D721Med (cell line): ENCODE measurements around the gene WIZ.
"Not testable (repeated sequence)": the region's sequence is repeated elsewhere in the genome, so short reads cannot be mapped to it uniquely, and the experiment has no call there.

Experiments used
- DNase-seq: peaks from one replicate; pipeline ENCODE4 v3.0.0; 2011; ENCODE audit warnings: low spot score; ENCODE audit not compliant: insufficient read length
- FAIRE-seq: peaks from 2 replicates; lab custom pipeline; 2011; peaks lifted over from hg19 to GRCh38; lab: Jason Lieb, UNC
- TF ChIP-seq, protein P1 (sequence below): IDR thresholded peaks from 2 replicates; pipeline ENCODE4 v1.5.1; 2012; ENCODE audit warnings: mild to moderate bottlenecking, control low read depth; ENCODE audit not compliant: insufficient read depth; ENCODE audit errors: missing control alignments

Gene WIZ

DNA sequence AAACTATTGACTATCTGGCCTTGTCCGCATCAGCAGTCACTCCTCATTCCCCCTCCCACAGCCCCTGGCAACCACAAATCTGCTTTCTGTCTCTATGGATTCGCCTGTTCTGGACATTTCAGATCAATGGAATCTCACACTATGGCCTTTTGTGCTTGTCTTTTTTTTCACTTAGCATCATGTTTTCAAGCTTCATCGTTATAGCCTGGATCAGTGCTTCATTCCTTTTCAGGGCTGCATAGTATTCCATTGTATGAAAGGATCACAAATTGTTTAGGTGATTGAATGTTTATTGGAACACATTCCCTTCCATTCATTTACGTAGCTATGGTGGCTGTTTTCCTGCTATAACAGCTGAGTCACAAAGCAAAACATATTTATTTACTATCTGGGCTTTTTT, 37.3 kb upstream of the WIZ start:
- DNase-seq (no peak), FAIRE-seq (no peak)
- TF ChIP-seq, protein P1, sequence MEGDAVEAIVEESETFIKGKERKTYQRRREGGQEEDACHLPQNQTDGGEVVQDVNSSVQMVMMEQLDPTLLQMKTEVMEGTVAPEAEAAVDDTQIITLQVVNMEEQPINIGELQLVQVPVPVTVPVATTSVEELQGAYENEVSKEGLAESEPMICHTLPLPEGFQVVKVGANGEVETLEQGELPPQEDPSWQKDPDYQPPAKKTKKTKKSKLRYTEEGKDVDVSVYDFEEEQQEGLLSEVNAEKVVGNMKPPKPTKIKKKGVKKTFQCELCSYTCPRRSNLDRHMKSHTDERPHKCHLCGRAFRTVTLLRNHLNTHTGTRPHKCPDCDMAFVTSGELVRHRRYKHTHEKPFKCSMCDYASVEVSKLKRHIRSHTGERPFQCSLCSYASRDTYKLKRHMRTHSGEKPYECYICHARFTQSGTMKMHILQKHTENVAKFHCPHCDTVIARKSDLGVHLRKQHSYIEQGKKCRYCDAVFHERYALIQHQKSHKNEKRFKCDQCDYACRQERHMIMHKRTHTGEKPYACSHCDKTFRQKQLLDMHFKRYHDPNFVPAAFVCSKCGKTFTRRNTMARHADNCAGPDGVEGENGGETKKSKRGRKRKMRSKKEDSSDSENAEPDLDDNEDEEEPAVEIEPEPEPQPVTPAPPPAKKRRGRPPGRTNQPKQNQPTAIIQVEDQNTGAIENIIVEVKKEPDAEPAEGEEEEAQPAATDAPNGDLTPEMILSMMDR, result no peak

DNA sequence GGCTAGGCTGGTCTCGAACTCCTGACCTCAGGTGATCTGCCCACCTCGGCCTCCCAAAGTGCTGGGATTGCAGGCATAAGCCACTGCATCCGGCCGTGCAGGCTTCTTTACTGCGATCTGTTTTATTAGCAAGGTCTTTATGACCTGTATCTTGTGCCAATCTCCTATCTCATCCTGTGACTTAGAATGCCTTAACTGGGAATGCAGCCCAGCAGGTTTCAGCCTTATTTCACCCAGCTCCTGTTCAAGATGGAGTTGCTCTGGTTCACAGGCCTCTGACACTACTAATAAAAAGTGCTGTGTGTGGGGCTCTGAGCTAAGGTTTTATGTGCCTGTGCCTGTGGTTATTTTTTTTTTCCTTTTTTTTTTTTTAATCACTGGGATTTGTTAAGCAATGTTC, 36.0 kb upstream of the WIZ start:
- FAIRE-seq, result not testable (repeated sequence)

DNA sequence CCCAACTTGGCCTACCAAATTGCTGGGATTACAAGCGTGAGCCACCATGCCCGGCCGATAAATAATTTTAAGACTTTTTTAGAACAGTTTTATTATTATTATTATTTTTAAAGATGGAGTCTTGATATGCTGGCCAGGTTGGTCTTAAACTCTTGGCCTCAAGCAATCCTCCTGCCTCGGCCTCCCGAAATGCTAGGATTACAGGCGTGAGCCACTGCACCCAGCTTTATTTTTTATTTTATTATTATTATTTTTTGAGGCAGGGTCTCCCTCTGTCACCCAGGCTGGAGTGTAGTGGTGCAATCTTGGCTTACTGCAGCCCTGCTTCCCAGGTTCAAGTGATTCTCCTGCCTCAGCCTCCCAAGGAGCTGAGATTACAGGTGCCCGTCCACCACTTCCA, 31.2 kb upstream of the WIZ start:
- not testable (repeated sequence) for DNase-seq, FAIRE-seq

More for the DNA sequence above, 36.0 kb upstream of the WIZ start:
- not testable (repeated sequence) for DNase-seq

DNA sequence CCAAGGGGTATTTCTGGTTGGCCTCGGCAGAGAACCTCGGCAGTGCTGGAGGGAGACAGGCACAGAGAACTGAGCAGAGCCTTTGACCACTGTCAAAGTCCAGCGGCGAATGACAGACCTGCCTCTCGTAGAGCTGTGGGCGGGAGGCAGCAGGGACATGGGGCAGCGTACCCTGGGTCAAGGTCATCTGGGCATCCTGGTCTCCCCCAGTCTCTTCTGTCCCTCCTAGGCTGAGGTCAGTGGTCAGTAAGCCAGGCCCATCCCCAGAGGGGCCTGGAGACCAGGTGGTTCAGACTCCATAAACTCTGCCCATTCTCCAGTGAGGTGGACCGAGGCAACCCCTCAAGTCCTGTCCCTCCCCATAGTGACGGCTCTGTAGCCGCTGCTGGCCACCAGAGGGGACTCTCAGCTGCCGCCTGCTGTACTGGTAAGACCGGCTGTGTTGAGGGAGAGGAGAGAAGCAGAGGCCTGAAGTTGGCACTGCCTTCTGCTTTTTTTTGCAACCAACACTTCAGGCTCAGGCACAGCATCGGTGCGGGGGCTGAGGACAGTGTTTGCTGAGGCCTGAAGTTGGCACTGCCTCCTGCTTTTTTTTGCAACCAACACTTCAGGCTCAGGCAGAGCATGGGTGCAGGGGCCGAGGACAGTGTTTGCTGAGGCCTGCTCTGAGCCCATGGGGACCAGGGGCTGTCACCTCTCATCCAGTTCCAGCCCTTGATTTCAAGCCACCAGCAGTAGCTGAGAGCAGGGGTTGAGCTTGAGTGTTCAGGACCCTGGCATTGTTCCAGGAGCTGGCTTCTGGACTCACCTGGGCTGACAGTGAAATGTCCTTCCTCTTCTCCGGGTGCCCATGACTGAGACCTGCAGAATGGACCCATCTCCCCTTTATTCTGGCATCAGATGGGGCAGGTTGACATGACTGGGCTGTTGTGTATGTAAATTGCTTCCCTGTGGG, 29.9 kb upstream of the WIZ start, which contains the start of gene PGLYRP2:
Gene PGLYRP2, minus strand, starts transcription at position 111 of the 955 bp plus-strand sequence. CDS start 130 bp downstream, outside the sequence.
- DNase-seq (no peak), FAIRE-seq (no peak)
- TF ChIP-seq, protein P1, result no peak

DNA sequence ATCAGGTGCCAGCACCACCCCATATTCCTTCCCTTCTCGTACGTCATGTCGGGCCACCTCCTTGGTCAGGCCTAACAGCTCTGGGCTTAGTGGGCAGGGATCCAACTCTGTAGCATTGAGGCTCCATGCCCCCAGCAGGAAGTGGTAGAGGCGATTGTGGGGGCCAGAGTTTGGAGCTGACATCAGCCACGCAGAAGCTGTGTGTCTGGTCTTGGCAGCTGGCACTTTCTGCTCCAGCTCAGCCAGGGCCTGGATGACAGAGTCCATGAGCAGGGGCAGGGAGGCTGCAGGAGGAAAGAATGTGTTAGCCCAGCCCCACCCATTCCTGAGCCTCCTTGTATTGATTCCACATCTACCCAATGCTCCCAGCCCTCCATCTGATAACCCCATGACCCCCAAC, 26.6 kb upstream of the WIZ start:
- TF ChIP-seq, protein P1, result no peak
- no peak for DNase-seq
- FAIRE-seq, result no peak

DNA sequence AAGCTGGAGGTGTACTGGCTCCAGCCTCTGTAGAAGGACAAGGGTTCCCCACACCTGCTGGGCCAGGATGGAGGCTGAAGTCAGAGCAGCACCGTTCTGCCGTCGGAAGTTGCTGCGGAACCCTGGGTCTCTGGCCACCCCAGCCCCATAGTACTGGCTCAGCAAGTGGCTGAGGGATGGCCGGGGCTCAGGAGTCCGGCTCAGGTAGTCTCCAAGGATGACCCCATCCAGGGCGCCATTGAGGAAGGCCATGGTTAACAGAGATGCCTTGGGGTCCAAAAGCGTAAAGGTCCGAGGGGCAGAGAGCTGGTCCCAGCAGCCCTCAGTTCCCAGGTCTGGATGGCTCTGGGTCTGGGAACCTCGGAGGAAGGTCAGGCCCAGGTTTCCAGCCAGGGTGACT, 25.9 kb upstream of the WIZ start:
- FAIRE-seq, result no peak
- DNase-seq, result no peak
- TF ChIP-seq, protein P1, result no peak

DNA sequence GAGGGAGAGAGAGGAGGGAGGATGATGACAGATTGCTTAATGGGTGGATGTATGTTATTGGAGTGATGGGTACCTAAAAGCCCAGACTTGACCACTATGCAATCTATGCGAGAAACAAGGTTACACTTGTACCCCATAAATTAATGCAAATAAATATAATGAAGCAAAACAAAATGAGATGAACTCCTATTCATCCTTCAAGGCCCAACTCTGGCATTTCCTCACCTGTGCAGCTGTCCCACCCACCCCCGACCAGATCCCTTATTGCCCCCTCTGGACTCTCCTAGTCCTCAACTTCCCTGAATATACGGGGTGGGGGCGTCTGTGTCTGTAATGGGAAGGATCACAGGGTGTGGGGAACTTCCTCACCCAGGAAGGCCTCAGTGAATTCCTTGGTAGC, 25.4 kb upstream of the WIZ start:
- DNase-seq (no peak), FAIRE-seq (no peak)
- TF ChIP-seq, protein P1, result no peak

DNA sequence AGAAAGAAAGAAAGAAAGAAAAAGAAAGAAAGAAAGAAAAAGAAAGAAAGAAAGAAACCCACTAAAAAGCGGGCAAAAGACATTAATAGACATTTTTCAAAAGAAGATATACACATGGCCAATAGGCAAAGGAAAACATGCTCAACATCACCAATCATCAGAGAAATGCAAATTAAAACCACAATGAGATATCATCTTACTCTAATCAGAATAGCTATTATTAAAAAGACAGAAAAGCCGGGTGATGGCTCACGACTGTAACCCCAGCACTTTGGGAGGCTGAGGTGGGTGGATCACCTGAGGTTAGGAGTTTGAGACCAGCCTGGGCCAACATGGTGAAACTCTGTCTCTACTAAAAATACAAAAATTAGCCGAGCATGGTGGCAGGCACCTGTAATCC, 24.1 kb upstream of the WIZ start:
- not testable (repeated sequence) for FAIRE-seq, DNase-seq
